Muscle of leg (tissue), 11 donors: Measurements from ENCODE around the gene BIRC6. TPM values are rescaled to one million over a fixed set of nuclear protein-coding genes. Genes with fewer than 3 reads are reported as not detected.

Experiments
- DNase-seq: peaks from one replicate; pipeline ENCODE4 v3.0.0; 2013
- H3K27ac ChIP-seq: one replicate; pipeline ENCODE4 v1.5.1; 2013; ENCODE audit warnings: mild to moderate bottlenecking, low read length, control low read depth
- H3K27me3 ChIP-seq: one replicate; pipeline ENCODE4 v1.6.1; 2013; ENCODE audit warnings: low read length; ENCODE audit not compliant: control insufficient read depth, insufficient read depth
- H3K36me3 ChIP-seq: one replicate; pipeline ENCODE4 v1.6.1; 2013; ENCODE audit warnings: low read length; ENCODE audit not compliant: control insufficient read depth, insufficient read depth
- H3K4me1 ChIP-seq: one replicate; pipeline ENCODE4 v1.6.1; 2013; ENCODE audit warnings: low read length; ENCODE audit not compliant: control insufficient read depth, insufficient read depth
- H3K4me3 ChIP-seq: one replicate; pipeline ENCODE4 v1.5.1; 2013; ENCODE audit warnings: low read length, control low read depth
- H3K9me3 ChIP-seq: replicated peaks from 2 replicates; pipeline ENCODE4 v1.6.1; 2013; ENCODE audit warnings: low read depth, low read length; ENCODE audit not compliant: control insufficient read depth
- WGBS: methylation state at CpG from one replicate; pipeline ENCODE4 v1.1.5; 2013; ENCODE audit warnings: missing lambda C conversion rate; ENCODE audit not compliant: insufficient coverage; 5-methylcytosine and 5-hydroxymethylcytosine counted together
- polyA plus RNA-seq, 8 donors: library from polyadenylated mRNA; unstranded; fragments of 120-200 nt; gene quantifications; one replicate each; pipeline versions ENCODE4 v1.2.1 to v1.2.3, GENCODE V29; 2013; ENCODE audit warnings: inconsistent platforms in 1 of 8, low replicate concordance in 1 of 8; ENCODE audit not compliant: insufficient read length in 8 of 8, insufficient read depth in 1 of 8
- total RNA-seq: library from RNA; stranded (reverse); fragments of 120-200 nt; gene quantifications from one replicate; pipeline ENCODE4 v1.2.4, GENCODE V29; 2013

Gene BIRC6
- total and polyA plus RNA-seq, 9 donors = 34.4 to 73.9 (median 45.2) TPM

- Histone ChIP-seq H3K27ac (no peak overlapping the region), H3K4me3 (no peak overlapping the region), H3K27me3 (no peaks in the 10 kb centered on the region), H3K4me1 (no peaks in the 10 kb centered on the region), H3K36me3 (peaks cover 15% of the 10 kb centered on the region), H3K9me3 (no peaks in the 10 kb centered on the region)
- WGBS = 97% methylated on average over 3 of the region's 4 CpGs
- DNase-seq = no peak
These were observed 106.3 kb downstream of the BIRC6 start for GRCh38 chr2:32463110-32463509.

DNA sequence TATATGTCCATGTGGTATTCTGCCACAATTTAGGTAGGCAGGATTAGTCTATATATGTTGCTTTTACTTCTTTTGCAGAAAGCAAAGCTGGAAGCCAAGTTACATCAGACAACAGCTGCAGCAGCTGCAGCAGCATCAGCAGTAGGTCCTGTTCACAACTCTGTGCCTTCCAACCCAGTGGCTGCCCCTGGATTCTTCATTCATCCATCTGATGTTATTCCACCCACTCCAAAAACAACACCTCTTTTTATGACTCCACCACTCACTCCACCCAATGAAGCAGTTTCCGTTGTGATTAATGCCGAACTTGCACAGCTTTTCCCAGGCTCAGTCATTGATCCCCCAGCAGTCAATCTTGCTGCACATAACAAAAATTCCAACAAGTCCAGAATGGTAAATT, 107.6 kb downstream of the BIRC6 start:
- Histone ChIP-seq H3K9me3 (no peaks in the 10 kb centered on the region), H3K4me3 (no peak overlapping the region), H3K27me3 (no peaks in the 10 kb centered on the region), H3K27ac (no peak overlapping the region), H3K36me3 (peaks cover 22% of the 10 kb centered on the region), H3K4me1 (no peaks in the 10 kb centered on the region)
- no CpG with 5 or more reads among the region's 2 CpGs for WGBS
- DNase-seq = peak; percentile 53

DNA sequence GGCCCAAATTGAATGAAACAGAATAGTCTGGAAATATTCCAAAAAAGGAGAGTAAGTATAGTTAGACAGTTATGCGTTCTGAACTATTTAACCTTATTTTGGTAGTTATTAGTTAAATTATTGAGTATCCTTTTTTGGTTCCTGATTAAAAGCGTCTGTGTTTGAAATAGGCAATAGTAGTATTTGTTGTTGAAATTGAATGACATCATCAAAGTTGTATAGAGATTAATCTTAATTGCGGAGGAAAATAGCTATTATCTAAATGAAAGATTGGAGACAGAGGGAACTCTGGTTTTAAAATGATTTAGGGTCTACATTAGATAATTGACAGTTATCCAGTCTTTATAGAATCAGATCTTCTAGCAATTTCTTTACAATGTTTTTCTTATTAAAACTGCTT, 115.8 kb downstream of the BIRC6 start:
- Histone ChIP-seq H3K4me3 (no peak overlapping the region), H3K4me1 (no peaks in the 10 kb centered on the region), H3K27me3 (no peaks in the 10 kb centered on the region), H3K27ac (no peak overlapping the region), H3K9me3 (no peaks in the 10 kb centered on the region), H3K36me3 (peaks cover 23% of the 10 kb centered on the region)
- no CpG with 5 or more reads among the region's 3 CpGs for WGBS
- DNase-seq = no peak

GRCh38 chr2:32474381-32474780, 117.6 kb downstream of the BIRC6 start:
- Histone ChIP-seq H3K27ac (no peak overlapping the region), H3K36me3 (peaks cover 24% of the 10 kb centered on the region)

DNA sequence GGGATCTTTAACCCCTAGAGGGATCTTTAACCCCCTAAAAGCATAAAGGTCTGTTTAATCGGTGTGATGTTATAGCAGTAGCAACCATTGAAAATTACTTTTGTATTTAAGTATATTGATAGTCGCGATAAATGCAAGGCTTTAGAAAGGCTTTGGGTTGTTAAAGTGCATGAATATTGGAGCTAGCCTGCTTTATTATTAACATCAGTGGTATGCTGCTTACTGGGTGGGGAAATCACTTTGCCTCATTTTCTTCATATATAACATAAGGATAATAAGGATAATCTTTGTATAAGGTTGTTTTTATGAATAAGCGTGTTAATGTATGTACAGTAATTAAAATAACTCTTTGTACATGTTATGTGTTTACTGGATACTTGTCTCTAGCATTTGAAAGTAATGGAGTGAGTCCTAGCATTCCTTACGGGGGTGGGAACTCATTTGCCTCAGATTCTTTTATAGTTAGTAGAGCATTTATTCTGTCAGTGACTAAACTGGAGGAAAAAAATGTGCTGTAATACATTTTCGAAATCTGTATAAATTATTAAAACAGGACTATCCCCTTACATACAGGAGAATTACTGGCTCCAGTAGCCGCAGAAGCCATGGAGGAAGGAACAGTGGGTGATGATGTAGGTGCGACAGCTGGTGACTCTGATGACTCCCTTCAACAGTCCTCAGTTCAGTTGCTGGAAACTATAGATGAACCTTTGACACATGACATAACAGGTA, 122.2 kb downstream of the BIRC6 start:
- no peak for DNase-seq
- H3K27ac ChIP-seq = no peak overlapping the region
- no peaks in the 10 kb centered on the region for H3K27me3 ChIP-seq
- no peaks in the 10 kb centered on the region for H3K9me3 ChIP-seq
- peaks cover 27% of the 10 kb centered on the region for H3K36me3 ChIP-seq
- 100% methylated on average over 2 of the region's 8 CpGs for WGBS
- no peaks in the 10 kb centered on the region for H3K4me1 ChIP-seq
- H3K4me3 ChIP-seq = no peak overlapping the region

More at GRCh38 chr2:32474381-32474780, 117.6 kb downstream of the BIRC6 start:
- Histone ChIP-seq H3K27me3 (no peaks in the 10 kb centered on the region), H3K9me3 (no peaks in the 10 kb centered on the region), H3K4me3 (no peak overlapping the region), H3K4me1 (no peaks in the 10 kb centered on the region)
- no CpG with 5 or more reads among the region's 3 CpGs for WGBS
- no peak for DNase-seq

DNA sequence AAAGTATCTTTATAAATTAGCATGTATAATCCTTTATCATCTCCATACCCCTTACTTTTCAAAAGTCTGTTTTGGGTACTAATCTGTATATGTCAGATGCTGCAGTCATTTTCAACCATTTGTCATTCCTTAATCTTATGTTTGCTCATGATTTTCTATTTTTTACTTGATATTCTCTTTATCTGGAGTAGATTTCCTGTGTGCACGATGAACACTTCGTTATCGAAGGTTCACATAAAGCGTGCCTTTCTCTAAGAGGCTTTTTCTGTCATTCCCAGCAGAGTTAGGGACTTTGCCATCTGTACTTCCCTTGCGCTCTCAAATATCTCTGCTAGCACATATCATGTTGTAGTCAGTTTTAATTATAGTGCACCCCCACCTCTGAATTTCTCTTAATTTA, 123.2 kb downstream of the BIRC6 start:
- H3K27ac ChIP-seq = no peak overlapping the region
- no peaks in the 10 kb centered on the region for H3K4me1 ChIP-seq
- no peak for DNase-seq
- WGBS = no CpG with 5 or more reads among the region's 5 CpGs
- H3K4me3 ChIP-seq = no peak overlapping the region
- no peaks in the 10 kb centered on the region for H3K9me3 ChIP-seq
- H3K36me3 ChIP-seq = peaks cover 30% of the 10 kb centered on the region
- no peaks in the 10 kb centered on the region for H3K27me3 ChIP-seq

GRCh38 chr2:32482471-32482870, 125.6 kb downstream of the BIRC6 start:
- H3K27me3 ChIP-seq = no peaks in the 10 kb centered on the region
- WGBS = 33% methylated on average over 1 of the region's 4 CpGs
- H3K4me1 ChIP-seq = no peaks in the 10 kb centered on the region
- peak; percentile 36 for DNase-seq
- H3K9me3 ChIP-seq = no peaks in the 10 kb centered on the region
- no peak overlapping the region for H3K27ac ChIP-seq
- H3K36me3 ChIP-seq = peaks cover 34% of the 10 kb centered on the region
- H3K4me3 ChIP-seq = no peak overlapping the region

DNA sequence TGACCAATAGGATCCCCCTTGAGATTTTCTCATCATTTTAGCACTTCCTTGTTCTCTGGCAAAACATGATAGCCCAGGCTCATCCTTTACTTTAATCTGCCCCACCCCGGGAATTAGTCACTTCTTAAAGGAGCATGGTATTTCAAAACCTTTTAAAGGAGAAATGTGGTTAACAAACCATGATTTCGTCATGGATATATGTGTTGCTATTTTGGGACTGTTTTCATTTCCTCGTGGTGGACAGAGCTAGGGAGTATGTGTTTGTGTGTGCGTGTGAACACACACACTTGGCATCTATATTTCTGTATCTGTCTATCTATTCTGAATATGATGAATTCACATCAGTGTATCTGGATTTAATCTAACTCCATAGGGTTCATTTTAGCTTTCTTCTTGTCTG, 128.1 kb downstream of the BIRC6 start:
- no CpG with 5 or more reads among the region's 4 CpGs for WGBS
- peak; percentile 57 for DNase-seq
- H3K36me3 ChIP-seq = peaks cover 30% of the 10 kb centered on the region
- H3K4me3 ChIP-seq = no peak overlapping the region
- no peaks in the 10 kb centered on the region for H3K4me1 ChIP-seq
- no peaks in the 10 kb centered on the region for H3K27me3 ChIP-seq
- no peak overlapping the region for H3K27ac ChIP-seq
- H3K9me3 ChIP-seq = no peaks in the 10 kb centered on the region

GRCh38 chr2:32485399-32485798, 128.6 kb downstream of the BIRC6 start:
- WGBS = no CpG with 5 or more reads among the region's 3 CpGs
- H3K9me3 ChIP-seq = no peaks in the 10 kb centered on the region
- H3K27me3 ChIP-seq = no peaks in the 10 kb centered on the region
- H3K36me3 ChIP-seq = peaks cover 34% of the 10 kb centered on the region
- no peak overlapping the region for H3K27ac ChIP-seq
- no peaks in the 10 kb centered on the region for H3K4me1 ChIP-seq
- peak; percentile 19 for DNase-seq
- no peak overlapping the region for H3K4me3 ChIP-seq

GRCh38 chr2:32489061-32489460, 132.2 kb downstream of the BIRC6 start:
- H3K27me3 ChIP-seq = no peaks in the 10 kb centered on the region
- no CpG with 5 or more reads among the region's 2 CpGs for WGBS
- H3K4me1 ChIP-seq = no peaks in the 10 kb centered on the region
- DNase-seq = no peak
- peaks cover 23% of the 10 kb centered on the region for H3K36me3 ChIP-seq
- H3K4me3 ChIP-seq = no peak overlapping the region
- H3K9me3 ChIP-seq = no peaks in the 10 kb centered on the region
- no peak overlapping the region for H3K27ac ChIP-seq

GRCh38 chr2:32491346-32491745, 134.5 kb downstream of the BIRC6 start:
- Histone ChIP-seq H3K27ac (no peak overlapping the region), H3K4me3 (no peak overlapping the region), H3K4me1 (no peaks in the 10 kb centered on the region), H3K36me3 (peaks cover 14% of the 10 kb centered on the region), H3K27me3 (no peaks in the 10 kb centered on the region), H3K9me3 (no peaks in the 10 kb centered on the region)
- DNase-seq = no peak
- WGBS = no CpG with 5 or more reads among the region's 1 CpG
